HG03571 (cell line): ENCODE data around the gene NPB.

Source experiments
- ATAC-seq: cut with Tn5 transposase; IDR thresholded peaks from one replicate; pipeline ENCODE4 v1.9.1; 2021; ENCODE audit not compliant: unreplicated experiment

Gene NPB

DNA sequence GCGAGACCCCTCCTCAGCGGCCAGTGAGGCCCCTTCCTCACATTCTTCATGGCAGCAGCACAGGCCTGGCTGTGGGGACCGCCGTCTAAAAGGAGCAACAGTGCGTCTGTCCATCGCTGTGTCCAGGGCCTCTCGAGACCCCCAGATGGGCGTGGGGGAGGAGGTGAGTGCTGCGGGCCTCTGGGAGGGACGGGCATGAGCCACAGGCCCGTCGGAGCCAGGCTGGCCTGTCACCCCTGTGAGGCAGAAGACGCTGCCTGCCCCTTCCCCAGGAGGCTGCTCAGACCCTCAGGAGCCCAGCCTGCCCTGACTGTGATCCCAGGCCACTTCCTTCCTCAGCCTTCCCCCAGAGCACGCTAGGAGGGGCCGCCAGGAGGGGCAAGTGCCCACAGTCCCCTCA lies 37.2 kb downstream of the NPB start:
- ATAC-seq = no peak

GRCh38 chr17:81939881-81940385 lies 37.9 kb downstream of the NPB start:
- ATAC-seq = no peak

GRCh38 chr17:81940538-81941483 lies 38.8 kb downstream of the NPB start:
- ATAC-seq = no peak

GRCh38 chr17:81941484-81942166 lies 39.6 kb downstream of the NPB start:
- ATAC-seq = no peak

- ATAC-seq = no peak
These were observed 40.1 kb downstream of the NPB start for GRCh38 chr17:81942167-81942553.

GRCh38 chr17:81944858-81945257 lies 42.8 kb downstream of the NPB start:
- no peak for ATAC-seq

DNA sequence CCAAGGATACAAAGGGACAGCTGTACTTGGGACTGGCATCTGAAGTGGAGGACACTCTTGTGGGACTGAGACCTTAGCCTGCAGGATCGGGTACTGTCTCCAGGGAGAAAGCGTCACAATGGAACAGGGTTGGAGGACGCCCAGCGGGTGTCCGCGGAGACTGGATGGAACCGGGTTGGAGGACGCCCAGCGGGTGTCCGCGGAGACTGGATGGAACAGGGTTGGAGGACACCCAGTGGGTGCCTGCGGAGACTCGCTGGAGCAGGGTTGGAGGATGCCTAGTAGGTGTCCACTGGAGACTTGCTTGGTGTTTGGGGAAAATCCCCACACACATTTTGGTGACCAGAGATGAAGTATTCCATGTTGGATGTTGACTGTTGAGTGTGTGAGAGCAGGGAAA lies 45.2 kb downstream of the NPB start, which contains the start of gene MYADML2:
TSS of gene MYADML2 (minus strand) at position 45 of the 400 bp plus-strand sequence. CDS start 5,492 bp downstream, outside the sequence.
- no peak for ATAC-seq

DNA sequence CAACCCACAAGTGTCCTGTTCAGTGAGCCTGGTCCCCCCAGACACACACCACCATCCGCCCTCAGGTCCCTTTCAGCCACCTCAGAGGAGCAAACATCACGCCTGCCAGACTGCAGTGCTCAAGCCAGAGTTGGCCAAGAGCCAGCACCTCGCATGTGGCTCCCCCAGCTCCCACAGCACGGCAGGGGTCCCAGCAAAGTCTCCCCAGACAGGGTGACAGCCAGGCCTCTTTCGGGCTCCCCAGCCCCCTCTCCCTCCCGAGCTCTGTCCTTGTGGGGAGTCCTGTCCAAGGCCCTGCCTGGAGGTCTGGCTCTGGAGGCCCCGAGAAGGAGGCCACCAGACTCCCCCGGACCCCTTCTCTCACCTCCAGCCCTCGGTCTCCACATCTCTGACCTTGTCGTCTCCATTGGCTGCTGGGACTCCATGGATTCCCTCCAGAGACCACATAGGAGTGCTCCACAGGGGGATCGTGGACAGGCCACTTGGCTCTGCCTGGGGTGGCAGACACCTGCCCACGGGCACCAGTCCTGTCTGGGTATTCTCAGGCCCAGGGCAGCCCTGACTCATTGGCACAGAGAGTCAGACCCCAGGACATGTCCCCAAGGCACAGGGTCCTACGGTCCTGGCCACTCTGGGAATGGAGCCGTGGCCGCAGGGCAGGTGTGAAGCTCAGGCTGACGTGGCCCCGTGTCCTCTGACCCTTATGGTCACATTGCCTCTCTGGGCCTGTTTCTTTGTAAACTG lies 46.8 kb downstream of the NPB start:
- no peak for ATAC-seq

GRCh38 chr17:81950501-81950900 lies 48.5 kb downstream of the NPB start:
- no peak for ATAC-seq

DNA sequence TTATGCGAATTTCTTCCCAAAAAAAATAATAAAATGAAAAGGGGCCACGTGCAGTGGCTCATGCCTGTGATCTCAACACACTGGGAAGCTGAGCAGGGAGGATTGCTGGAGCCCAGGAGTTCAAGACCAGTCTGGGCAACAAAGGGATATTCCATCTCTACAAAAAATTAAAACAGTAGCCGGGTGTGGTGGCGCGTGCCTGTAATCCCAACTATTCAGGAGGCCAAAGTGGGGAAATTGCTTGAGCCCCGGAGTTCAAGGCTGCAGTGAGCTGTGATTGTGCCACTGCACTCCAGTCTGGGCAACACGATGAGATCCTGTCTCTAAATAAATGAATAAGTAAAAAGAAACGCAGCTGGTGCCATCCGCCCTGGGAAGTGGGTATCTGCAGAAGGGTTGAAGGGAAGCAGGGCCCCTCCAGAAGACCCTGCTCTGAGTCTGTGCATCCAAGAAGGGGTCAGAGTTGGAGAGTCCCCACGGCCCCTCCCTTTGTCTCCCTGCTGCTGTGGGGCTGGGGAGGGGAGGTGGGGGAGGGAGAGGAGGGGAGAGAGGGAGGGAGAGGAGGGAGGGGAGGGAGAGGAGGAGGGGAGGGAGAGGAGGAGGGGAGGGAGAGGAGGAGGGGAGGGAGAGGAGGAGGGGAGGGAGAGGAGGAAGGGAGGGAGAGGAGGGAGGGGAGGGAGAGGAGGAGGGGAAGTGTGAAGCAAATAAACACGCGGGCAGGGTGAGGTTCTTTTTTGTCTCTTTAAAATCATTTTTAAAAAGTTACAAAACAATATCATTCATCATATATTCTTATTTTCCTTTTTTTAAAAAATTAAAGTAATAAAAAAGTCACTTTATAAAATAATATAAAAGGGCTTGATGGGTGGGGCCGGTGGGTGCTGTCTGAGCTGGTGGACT lies 50.0 kb downstream of the NPB start:
- ATAC-seq = no peak
